RWPE2 (cell line): ENCODE results near the gene AP5S1.

Source experiments
- ATAC-seq: fragments of 200-7000 bp; cut with Tn5 transposase; 3 replicates; pipeline ENCODE4 v1.9.1; 2021; ENCODE audit warnings: low read depth
- DNase-seq: peaks from one replicate; pipeline ENCODE4 v3.0.0-alpha.2; 2020; ENCODE audit warnings: low spot score
- H3K27ac ChIP-seq: fragments of 450-650 bp; 2 replicates; pipeline ENCODE4 v1.5.1; 2017; ENCODE audit warnings: mild to moderate bottlenecking; ENCODE audit not compliant: poor library complexity, severe bottlenecking
- H3K27me3 ChIP-seq: fragments of 250-450 bp; sonication (Bioruptor Pico); 2 replicates; pipeline ENCODE4 v1.5.1; 2021; ENCODE audit warnings: mild to moderate bottlenecking, moderate library complexity; ENCODE audit not compliant: insufficient read depth, poor library complexity, severe bottlenecking
- H3K36me3 ChIP-seq: fragments of 250-450 bp; sonication (Bioruptor Pico); 2 replicates; pipeline ENCODE4 v1.5.1; 2020; ENCODE audit warnings: low read depth, mild to moderate bottlenecking, moderate library complexity
- H3K4me1 ChIP-seq: fragments of 250-450 bp; sonication (Bioruptor Pico); 2 replicates; pipeline ENCODE4 v1.5.1; 2021; ENCODE audit warnings: mild to moderate bottlenecking, moderate library complexity; ENCODE audit not compliant: insufficient read depth, poor library complexity, severe bottlenecking
- H3K4me3 ChIP-seq: fragments of 250-450 bp; sonication (Bioruptor Pico); 2 replicates; pipeline ENCODE4 v1.5.1; 2021; ENCODE audit warnings: mild to moderate bottlenecking, moderate library complexity; ENCODE audit not compliant: severe bottlenecking
- H3K9me3 ChIP-seq: fragments of 250-450 bp; sonication (Bioruptor Pico); 2 replicates; pipeline ENCODE4 v1.5.1; 2021; ENCODE audit warnings: mild to moderate bottlenecking, moderate library complexity; ENCODE audit not compliant: severe bottlenecking
- CTCF ChIP-seq: fragments of 450-650 bp; IDR thresholded peaks from one replicate; pipeline ENCODE4 v1.5.1; 2017; ENCODE audit warnings: mild to moderate bottlenecking, moderate library complexity; ENCODE audit not compliant: poor library complexity, severe bottlenecking

AP5S1 gene

DNA sequence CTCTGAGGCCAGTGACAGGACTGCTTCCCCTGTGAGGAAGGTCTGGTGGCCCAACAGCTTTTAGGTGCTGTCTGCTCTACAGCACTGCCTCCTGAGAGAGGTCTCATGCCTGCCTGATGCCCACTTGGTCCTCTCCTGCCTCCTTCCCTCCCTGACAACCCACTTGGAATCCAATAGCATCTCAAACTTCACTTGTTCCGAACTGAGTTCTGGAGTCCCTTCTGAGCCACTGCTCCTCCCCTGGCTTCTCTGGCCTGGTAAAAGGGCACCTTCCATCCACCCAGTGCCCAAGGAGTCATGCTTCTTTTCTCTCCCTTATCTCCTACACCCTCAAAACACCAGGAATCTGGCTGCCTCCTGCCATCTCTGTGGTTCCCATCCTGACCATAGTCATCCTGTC lies 28.2 kb downstream of the AP5S1 start:
- Histone ChIP-seq H3K9me3 (no peaks in the 10 kb centered on the region), H3K27me3 (no peaks in the 10 kb centered on the region), H3K36me3 (peaks cover 4% of the 10 kb centered on the region; the same call in 1 of the 2 replicates), H3K4me3 (no peak overlapping the region), H3K27ac (no peak overlapping the region), H3K4me1 (peaks cover 6% of the 10 kb centered on the region)
- no peak for ATAC-seq
- no peak for DNase-seq
- TF ChIP-seq CTCF: no peak

GRCh38 chr20:3854462-3854871 lies 34.1 kb downstream of the AP5S1 start:
- DNase-seq (no peak), ATAC-seq (peak; percentile 58)
- no peaks in the 10 kb centered on the region for H3K9me3 ChIP-seq
- H3K27ac ChIP-seq: no peak overlapping the region
- H3K4me3 ChIP-seq: no peak overlapping the region
- no peak for TF ChIP-seq CTCF
- H3K27me3 ChIP-seq: no peaks in the 10 kb centered on the region
- H3K36me3 ChIP-seq: peaks cover 39% of the 10 kb centered on the region
- H3K4me1 ChIP-seq: no peaks in the 10 kb centered on the region

GRCh38 chr20:3857405-3857804 lies 37.1 kb downstream of the AP5S1 start:
- peaks cover 57% of the 10 kb centered on the region for H3K36me3 ChIP-seq
- no peak for DNase-seq

DNA sequence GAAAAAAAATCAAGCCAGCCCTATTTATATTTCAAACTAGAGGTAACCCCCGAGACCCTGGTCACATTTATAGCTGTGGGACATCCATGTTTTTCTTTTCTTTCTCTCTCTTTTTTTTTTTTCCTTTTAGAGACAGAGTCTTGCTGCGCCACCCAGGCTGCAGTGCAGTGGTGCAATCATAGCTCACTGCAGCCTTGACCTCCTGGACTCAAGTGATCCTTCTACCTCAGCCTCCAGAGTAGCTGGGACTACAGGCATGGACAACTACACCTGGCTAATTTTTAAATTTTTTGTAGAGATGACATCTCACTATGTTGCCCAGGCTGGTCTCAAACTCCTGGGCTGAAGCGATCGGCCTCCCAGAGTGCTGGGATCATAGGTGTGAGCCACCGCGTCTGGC lies 38.3 kb downstream of the AP5S1 start:
- H3K4me3 ChIP-seq: no peak overlapping the region
- TF ChIP-seq CTCF: no peak
- no peaks in the 10 kb centered on the region for H3K4me1 ChIP-seq
- peaks cover 70% of the 10 kb centered on the region for H3K36me3 ChIP-seq
- no peaks in the 10 kb centered on the region for H3K27me3 ChIP-seq
- DNase-seq (no peak), ATAC-seq (no peak)
- no peak overlapping the region for H3K27ac ChIP-seq
- H3K9me3 ChIP-seq: no peaks in the 10 kb centered on the region

More at GRCh38 chr20:3857405-3857804, 37.1 kb downstream of the AP5S1 start:
- H3K9me3 ChIP-seq: no peaks in the 10 kb centered on the region
- H3K27ac ChIP-seq: no peak overlapping the region
- no peaks in the 10 kb centered on the region for H3K4me1 ChIP-seq
- H3K4me3 ChIP-seq: no peak overlapping the region
- H3K27me3 ChIP-seq: no peaks in the 10 kb centered on the region
- TF ChIP-seq CTCF: no peak
- ATAC-seq: no peak

DNA sequence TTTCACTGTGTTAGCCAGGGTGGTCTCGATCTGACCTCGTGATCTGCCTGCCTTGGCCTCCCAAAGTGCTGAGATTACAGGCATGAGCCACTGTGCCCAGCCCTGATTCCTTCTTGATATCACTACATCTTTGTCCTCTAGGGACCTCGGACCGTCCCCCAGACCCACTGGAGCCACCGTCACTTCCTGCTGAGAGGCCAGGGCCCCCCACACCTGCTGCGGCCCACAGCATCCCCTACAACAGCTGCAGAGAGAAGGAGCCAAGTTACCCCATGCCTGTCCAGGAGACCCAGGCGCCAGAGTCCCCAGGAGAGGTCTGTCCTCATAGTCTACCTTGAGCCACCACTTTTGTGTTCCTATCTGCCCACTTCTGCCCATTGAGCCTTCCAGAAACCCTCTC lies 40.8 kb downstream of the AP5S1 start:
- TF ChIP-seq CTCF: no peak
- Histone ChIP-seq H3K4me1 (no peaks in the 10 kb centered on the region), H3K27ac (no peak overlapping the region), H3K9me3 (no peaks in the 10 kb centered on the region), H3K4me3 (no peak overlapping the region), H3K27me3 (no peaks in the 10 kb centered on the region), H3K36me3 (peaks cover 82% of the 10 kb centered on the region)
- DNase-seq (no peak), ATAC-seq (no peak)
